OCI-LY1 (cell line): ENCODE data around the gene EDN2.

Experiments
- H2AFZ ChIP-seq: fragments of 200-600 bp; sonication (generic), shearing (Covaris generic); 2 replicates; pipeline ENCODE4 v1.6.0; 2014; ENCODE audit warnings: antibody characterized with exemption, mild to moderate bottlenecking, low read length
- H3F3A ChIP-seq: fragments of 200-600 bp; sonication (generic), shearing (Covaris generic); 2 replicates; pipeline ENCODE4 v1.6.0; 2014; ENCODE audit warnings: mild to moderate bottlenecking, antibody characterized with exemption, low read length, moderate library complexity; ENCODE audit not compliant: insufficient read depth
- H3K27ac ChIP-seq: fragments of 200-600 bp; sonication (generic); 2 replicates; pipeline ENCODE4 v1.5.1; 2014; ENCODE audit warnings: low read length, mixed run types, mild to moderate bottlenecking, low read depth; ENCODE audit not compliant: poor library complexity, severe bottlenecking
- H3K27me3 ChIP-seq: fragments of 200-600 bp; sonication (generic); 2 replicates; pipeline ENCODE4 v1.6.0; 2014; ENCODE audit warnings: antibody characterized with exemption, mild to moderate bottlenecking, low read length, moderate library complexity; ENCODE audit not compliant: insufficient read depth
- H3K36me3 ChIP-seq: fragments of 200-600 bp; sonication (generic); 2 replicates; pipeline ENCODE4 v1.6.1; 2014; ENCODE audit warnings: mild to moderate bottlenecking, antibody characterized with exemption, low read length, moderate library complexity, mixed read lengths; ENCODE audit not compliant: insufficient read depth
- H3K4me1 ChIP-seq: fragments of 200-600 bp; sonication (generic); 2 replicates; pipeline ENCODE4 v1.5.1; 2014; ENCODE audit warnings: mild to moderate bottlenecking, low read length, moderate library complexity; ENCODE audit not compliant: insufficient read depth, severe bottlenecking
- H3K4me2 ChIP-seq: fragments of 200-600 bp; sonication (generic), shearing (Covaris generic); 2 replicates; pipeline ENCODE4 v1.6.1; 2014; ENCODE audit warnings: low read length
- H3K4me3 ChIP-seq: fragments of 200-600 bp; sonication (generic); 2 replicates; pipeline ENCODE4 v1.5.1; 2014; ENCODE audit warnings: low read length, low read depth, mild to moderate bottlenecking, mixed read lengths; ENCODE audit not compliant: poor library complexity, severe bottlenecking
- H3K79me2 ChIP-seq: fragments of 200-600 bp; shearing (Covaris generic); 2 replicates; pipeline ENCODE4 v1.6.1; 2016; ENCODE audit warnings: mixed run types, low read length, mixed read lengths; ENCODE audit not compliant: insufficient read depth
- H3K9ac ChIP-seq: fragments of 200-600 bp; sonication (generic), shearing (Covaris generic); 2 replicates; pipeline ENCODE4 v1.6.1; 2014; ENCODE audit warnings: mild to moderate bottlenecking, low read length, mixed read lengths
- H3K9me2 ChIP-seq: fragments of 200-600 bp; sonication (generic), shearing (Covaris generic); 2 replicates; pipeline ENCODE4 v1.6.1; 2014; ENCODE audit warnings: low read depth, mild to moderate bottlenecking, low read length, mixed read lengths
- H3K9me3 ChIP-seq: fragments of 200-600 bp; shearing (Covaris generic); 2 replicates; pipeline ENCODE4 v1.6.1; 2014; ENCODE audit warnings: low read length, mixed read lengths
- H4K20me1 ChIP-seq: fragments of 200-600 bp; sonication (generic), shearing (Covaris generic); 2 replicates; pipeline ENCODE4 v1.6.0; 2016; ENCODE audit warnings: mild to moderate bottlenecking, low read length; ENCODE audit not compliant: insufficient read depth
- CTCF ChIP-seq: fragments of 200-600 bp; sonication (generic), shearing (Covaris generic); IDR thresholded peaks from 2 replicates; pipeline ENCODE4 v1.5.1; 2017; ENCODE audit warnings: mild to moderate bottlenecking, antibody characterized with exemption, low read length, moderate library complexity, mixed read lengths
- EZH2 ChIP-seq: fragments of 200-600 bp; sonication (generic), shearing (Covaris generic); IDR thresholded peaks from 2 replicates; pipeline ENCODE4 v1.8.0; 2017; ENCODE audit warnings: borderline replicate concordance, mixed run types, mild to moderate bottlenecking, antibody characterized with exemption, low read length, moderate library complexity, mixed read lengths

The EDN2 gene

GRCh38 chr1:41429641-41430035 is 54.8 kb downstream of the EDN2 start:
- no peak overlapping the region for H3K27ac ChIP-seq
- TF ChIP-seq EZH2 (no peak), CTCF (no peak)
- H3K4me3 ChIP-seq: no peak overlapping the region

More at GRCh38 chr1:41429641-41430035, 54.8 kb downstream of the EDN2 start:
- Histone ChIP-seq H3K4me1 (no peaks in the 10 kb centered on the region), H3K9me2 (no peaks in the 10 kb centered on the region), H3K4me2 (no peak overlapping the region), H3K27me3 (no peaks in the 10 kb centered on the region), H3K36me3 (no peaks in the 10 kb centered on the region), H3K9ac (no peak overlapping the region), H3K79me2 (no peaks in the 10 kb centered on the region), H4K20me1 (no peaks in the 10 kb centered on the region), H3K9me3 (no peaks in the 10 kb centered on the region), H2AFZ (no peak overlapping the region), H3F3A (no peaks in the 10 kb centered on the region)
